NCI-H1092 (cell line): ENCODE measurements around the gene ANKRD24.
A peak's percentile ranks its signal among the peaks of the same experiment; 100 is the strongest.
"Not testable (repeated sequence)": the region's sequence is repeated elsewhere in the genome, so short reads cannot be mapped to it uniquely, and the experiment has no call there.

Experiments
- DNase-seq: peaks from one replicate; lab custom pipeline; 2025; lab: John Stamatoyannopoulos, UW

The ANKRD24 gene

DNA sequence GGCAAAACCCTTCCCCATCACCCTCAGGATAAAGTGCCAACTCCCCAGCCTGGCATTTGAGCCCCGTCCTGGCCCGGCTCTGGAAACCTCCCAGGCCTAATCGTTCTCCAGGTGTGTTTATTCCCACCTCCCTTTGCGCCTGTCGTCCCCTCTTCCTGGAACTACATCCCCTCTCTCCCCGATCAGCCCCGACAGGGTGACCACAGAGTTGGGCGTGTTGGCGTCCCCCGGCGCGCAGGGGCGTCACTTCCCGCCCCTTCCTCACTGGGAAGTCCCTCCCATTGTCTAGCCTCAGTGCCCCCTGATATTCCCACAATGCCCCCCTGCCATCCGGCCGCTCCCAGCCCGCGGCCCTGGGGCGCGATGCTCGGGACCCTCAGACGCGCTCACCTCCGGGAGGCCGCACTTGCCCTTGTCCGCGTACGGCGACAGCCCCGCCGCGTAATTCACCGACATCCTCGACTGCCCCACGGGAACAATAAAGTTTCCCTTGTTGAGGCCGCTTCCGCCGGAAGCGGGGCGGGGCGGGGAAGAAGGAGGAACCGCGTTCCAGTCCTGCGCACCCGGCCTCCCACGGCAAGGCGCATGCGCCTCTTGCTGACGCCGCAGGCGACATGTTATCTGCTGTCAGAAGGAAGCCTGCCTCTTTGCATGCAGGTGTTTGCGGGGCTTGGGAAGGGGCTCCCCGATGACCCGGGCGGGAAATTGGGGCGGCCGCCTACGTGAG lies at the start of gene ANKRD24, which contains the start of gene SIRT6:
Gene ANKRD24, plus strand, starts transcription at position 606 of the 727 bp plus-strand sequence. CDS start 3,737 bp downstream, outside the sequence.
Gene SIRT6, minus strand, starts transcription at position 480 of the 727 bp plus-strand sequence. Its CDS starts 24 bp downstream, at position 456.
- DNase-seq: peak; percentile 94

DNA sequence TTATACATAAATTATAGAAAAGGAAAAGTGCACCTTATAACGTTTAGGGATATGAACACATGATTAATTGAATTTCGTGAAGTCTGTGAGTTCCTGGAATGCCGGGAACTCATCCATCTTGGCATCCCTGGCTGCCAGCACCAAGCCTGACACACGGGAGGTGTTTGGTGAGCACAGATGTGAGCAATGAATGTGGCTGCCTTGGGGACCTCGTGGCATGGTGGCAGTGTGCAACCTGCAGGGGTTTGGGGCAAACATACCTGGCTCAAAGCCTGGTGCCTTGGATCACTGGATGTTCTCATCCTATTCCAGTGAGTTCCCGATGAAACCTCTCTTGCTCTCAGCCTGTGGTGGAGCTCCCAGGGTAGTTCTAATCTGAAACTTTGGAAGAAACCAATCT lies 48.1 kb upstream of the ANKRD24 start:
- no peak for DNase-seq

DNA sequence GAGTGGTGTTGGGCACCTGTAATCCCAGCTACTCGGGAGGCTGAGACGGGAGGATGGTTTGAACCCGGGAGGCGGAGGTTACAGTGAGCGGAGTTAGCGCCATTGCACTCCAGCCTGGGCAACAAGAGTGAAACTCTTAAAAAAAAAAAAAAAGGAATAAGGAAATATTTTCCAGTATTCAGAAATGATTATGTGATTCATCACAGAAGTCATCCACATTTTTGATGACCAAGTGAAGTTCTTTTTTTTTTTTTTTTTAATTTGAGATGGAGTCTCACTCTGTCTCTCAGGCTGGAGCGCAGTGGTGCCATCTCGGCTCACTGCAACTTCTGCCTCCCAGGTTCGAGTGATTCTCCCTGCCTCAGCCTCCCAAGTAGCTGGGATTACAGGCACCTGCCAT lies 47.1 kb upstream of the ANKRD24 start:
- not testable (repeated sequence) for DNase-seq

DNA sequence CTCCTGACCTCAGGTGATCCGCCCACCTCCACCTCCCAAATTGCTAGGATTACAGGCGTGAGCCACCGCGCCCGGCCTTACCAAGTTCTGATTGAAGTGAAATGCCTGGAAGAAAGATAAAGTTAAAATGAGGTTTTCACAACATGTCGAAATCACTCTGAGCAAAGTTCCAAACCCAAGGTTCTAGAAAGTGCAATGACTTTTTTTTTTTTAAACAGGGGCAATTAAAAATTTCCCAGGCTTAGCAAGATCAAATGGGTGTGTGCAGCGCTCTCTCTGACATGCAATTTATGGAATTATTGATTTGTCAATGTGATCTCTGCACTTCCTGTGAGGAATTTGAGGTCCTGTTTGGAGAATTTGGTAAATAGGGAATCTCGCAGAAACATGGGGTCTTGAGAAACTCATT lies 45.8 kb upstream of the ANKRD24 start:
- DNase-seq: no peak

DNA sequence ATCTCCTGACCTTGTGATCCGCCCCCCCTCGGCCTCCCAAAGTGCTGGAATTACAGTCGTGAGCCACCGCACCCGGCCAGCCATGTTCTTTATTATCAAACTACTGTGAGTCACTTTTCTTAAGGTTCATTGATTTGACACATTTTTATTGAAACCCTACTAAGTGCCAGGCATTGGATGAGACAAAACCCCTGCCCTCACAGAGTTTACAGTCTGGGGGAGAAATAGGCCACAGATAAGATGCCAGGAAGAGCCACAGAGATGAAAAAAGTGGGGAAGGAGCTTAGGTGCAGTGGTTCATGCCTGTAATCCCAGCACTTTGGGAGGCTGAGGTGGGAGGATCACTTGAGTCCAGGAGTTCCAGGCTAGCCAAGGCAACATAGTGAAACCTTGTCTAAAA lies 44.0 kb upstream of the ANKRD24 start:
- no peak for DNase-seq

DNA sequence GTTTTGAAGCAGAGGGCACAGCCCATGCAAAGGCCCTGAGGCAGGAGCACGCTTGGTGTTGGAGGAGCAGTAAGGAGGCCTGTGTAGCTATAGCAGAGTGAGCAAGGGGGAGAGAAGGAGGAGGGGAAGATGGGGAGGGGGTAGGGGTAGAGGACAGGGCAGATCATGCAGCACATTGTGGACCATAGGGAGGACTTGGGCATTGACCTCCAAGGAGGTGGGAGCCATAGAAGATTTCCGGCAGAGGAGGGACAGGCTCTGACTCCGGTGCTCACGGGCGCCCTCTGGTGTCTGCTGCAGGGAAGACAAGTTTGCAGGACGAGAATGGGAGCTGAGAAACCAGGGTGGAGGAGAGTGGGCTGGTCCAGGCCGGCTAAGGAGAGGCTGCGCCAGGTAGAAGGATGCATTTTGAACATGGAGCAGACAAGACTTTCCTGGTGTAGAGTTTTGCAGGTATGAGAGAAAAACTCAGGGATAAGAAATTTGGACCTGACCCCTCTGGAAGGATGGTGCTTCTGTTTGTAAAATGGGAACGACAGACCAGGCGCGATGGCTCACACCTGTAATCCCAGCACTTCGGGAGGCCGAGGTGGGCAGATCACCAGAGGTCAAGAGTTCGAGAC lies 42.8 kb upstream of the ANKRD24 start:
- DNase-seq: peak; percentile 11

DNA sequence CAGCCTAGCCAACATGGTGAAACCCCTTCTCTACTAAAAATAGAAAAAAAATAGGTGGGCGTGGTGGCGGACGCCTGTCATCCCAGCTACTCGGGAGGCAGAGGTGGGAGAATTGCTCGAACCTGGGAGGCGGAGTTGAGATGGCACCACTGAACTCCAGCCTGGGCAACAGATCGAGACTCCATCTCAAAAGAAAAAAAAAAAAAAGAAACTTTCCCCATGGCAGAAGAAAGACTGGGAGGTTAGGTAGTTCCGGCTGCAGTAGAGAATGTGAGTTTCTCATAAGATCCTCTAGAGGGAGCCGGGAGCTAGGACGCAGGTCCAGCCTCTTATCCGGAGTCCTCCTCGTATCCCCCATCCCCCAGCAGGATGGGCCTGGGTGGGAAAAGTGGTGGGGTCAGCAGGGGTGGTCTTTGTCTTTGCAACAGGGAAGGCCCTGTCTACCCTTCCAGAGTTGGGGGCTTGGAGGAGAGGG lies 42.2 kb upstream of the ANKRD24 start:
- DNase-seq: peak; percentile 42

DNA sequence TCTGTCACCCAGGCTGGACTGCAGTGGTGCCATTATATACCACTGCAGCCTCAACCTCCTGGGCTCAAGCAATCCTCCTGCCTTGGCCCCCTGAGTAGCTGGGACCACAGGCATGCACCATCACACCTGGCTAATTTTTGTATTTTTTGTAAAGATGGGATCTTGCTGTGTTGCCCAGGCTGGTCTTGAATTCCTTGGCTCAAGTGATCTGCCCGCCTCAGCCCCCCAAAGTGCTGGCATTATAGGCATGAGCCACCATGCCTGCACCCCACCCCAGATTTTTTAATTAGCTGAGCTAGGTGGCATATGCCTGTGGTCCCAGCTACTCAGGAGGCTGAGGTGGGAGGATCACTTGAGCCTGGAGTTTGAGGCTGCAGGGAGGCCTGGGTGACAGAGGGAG lies 39.6 kb upstream of the ANKRD24 start:
- not testable (repeated sequence) for DNase-seq

DNA sequence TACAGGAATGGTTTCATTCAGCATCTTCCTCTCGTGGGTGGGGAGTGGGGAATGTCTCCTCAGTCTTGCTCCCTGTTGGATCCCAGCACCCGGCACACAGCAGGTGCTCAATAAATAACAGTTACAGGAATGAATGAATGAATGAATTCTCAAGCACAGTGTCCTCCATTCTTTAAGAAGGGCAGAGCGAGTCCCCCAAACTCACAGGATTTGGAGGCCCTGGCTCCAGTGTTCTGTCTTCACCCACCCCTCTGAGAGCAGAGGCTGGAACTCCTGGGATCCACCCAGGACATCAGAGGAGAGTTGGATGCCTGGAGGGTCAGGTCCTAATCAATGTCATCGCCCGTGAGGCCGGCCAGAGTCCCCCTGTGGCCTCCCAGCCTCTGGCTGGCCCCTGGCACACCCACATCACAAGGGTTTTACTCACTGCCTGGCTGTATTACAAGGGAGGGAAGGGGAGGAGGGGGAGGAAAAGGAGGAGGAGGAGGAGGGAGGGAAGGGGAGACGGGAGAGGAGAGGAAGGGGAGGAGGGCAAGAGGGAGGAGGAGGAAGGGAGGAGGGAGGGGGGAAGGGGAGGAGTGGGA lies 37.7 kb upstream of the ANKRD24 start:
- DNase-seq: no peak

DNA sequence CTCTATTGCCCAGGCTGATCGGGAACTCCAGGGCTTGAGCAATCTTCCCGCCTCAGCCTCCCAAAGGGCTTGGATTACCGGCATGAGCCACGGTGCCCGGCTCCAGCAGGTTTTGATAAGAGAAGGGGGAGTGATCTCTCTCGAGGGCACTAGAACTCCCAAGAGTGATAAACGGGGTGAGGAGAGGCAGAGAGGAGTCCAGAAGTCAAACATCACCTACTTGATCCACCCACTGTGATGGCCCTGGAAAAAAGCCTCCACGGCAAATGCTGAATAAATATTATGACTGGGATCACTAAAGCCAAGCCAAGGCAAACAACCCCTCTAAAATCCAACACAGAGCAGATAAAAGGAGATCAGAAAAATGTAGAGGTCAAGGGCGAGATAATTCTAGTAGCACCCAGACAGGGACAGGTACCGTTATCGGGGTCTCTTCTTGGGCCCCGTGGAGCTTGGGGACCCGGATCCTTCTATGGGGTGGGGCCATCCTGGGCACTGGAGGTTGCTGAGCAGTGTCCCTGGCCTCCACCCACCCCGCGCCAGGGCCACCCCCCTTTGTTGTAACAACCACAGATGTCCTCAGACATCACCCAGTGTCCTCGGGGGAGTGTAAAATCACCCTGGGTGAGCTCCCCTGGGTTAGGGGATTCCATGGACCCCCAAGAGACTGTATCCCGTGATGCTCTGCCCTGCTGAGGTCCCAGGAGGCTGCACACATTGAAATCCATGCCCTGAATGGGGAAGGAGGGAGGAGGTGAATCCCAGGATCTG lies 32.8 kb upstream of the ANKRD24 start:
- no peak for DNase-seq

DNA sequence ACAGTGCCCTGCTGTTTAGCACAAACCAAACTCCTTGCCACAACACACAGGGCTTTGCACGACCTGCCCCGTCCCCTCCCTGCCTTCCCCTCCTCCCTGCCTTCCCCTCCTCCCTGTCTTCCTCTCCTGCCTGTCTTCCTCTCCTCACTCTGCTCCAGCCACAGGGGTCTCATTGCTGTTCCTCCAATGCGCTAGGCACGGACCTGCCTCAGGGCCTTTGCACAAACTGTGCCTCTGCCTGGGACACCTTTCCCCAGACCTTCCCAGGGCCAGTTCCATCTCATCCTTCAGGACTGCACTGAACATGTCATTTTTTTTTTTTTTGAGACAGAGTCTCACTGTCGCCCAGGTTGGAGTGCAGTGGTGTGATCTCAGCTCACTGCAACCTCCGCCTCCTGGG lies 30.9 kb upstream of the ANKRD24 start:
- no peak for DNase-seq

DNA sequence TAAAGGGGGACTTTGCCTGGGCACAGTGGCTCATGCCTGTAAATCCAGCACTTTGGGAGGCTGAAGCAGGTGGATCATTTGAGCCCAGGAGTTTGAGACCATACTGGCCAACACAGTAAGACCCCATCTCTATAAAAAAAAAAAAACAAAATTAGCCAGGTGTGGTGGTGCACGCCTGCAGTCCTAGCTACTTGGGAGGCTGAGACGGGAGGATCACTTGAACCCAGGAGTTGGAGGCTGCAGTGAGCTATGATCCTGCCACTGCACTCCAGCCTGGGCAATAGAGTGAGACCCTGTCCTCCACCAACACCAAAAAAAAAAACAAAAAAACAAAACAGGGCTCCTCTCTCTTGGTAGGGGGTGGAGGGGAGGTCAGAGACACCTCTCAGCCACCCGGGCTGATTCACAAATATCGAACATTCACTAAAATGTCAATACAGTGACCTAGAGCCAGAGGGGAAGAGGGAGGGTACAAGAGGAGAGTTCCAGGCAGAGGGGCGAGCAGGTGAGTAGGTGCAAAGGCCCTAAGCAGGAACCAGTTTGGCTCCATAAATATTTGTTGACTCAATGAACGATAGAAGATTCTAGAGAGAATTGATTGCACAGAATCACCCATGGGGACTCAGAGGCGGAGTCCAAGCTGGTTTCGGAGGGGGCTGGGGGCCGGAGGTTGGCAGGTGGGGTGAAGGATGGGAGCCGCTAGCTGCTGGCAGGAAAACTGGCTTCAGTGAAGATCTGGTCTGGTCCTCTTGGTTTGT lies 30.1 kb upstream of the ANKRD24 start:
- DNase-seq: no peak

DNA sequence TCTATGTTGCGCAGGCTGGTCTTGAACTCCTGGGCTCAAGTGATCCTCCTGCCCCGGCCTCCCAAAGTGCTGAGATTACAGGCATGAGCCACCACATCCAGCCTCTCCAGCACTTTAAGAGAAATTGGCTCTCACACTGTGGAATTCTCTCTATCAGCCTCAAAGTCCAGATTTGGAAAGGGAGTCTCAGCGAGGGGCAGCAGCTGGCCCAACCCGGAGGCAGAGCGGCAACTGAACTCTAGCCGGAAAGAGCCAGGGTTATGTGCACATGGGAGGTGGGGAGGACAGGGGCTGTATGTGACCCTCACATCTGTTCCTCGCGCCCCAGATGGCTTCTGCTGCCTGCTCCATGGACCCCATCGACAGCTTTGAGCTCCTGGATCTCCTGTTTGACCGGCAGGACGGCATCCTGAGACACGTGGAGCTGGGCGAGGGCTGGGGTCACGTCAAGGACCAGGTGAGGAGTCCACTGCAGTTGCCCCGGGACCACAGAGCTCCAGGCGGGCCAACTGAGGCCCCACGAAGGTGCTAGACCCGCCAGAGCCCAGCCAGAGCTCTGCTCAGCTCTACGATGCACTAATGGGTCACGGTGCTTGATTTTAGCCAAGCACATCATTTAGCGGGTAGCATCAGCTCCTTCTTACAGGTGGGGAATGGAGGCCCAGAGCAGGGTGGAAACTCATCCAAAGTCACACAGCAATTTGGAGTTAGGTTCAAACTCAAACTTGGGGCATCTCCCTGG lies 27.7 kb upstream of the ANKRD24 start:
- no peak for DNase-seq

DNA sequence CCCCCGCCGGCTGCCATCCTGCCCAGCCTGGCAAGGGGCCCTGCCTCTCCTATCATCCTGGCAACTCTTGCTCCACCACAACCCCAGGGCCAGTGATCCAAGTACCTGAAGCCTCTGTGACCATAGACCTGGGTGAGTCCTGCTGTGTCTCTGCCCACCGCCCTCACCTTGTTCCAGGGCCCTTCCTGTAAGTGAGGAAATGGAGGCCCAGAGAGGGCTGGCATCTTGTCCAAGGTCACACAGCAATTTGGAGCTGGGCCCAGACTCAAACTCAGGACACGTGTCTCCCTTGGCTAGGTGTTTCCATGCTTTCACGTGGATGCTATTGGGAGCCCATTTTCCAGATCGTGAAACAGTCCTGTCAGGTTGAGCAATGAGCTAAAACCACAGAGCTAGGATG lies 25.3 kb upstream of the ANKRD24 start:
- no peak for DNase-seq

DNA sequence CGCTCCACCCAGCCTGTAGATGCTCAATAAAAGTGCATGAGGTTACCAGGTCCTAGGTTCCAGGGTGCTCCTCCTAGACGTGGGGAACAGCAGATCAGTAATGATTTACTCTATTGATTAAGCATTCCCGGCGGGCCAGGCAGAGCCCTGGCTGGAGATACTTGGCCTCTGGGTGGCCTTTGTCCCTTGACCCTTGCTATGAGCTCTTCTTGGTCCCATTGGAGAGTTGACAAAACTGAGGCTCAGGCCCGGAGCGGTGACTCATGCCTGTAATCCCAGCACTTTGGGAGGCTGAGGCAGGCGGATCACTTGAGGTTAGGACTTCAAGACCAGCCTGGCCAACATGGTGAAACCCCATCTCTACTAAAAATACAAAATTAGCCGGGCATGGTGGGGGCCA lies 24.5 kb upstream of the ANKRD24 start:
- DNase-seq: not testable (repeated sequence)

DNA sequence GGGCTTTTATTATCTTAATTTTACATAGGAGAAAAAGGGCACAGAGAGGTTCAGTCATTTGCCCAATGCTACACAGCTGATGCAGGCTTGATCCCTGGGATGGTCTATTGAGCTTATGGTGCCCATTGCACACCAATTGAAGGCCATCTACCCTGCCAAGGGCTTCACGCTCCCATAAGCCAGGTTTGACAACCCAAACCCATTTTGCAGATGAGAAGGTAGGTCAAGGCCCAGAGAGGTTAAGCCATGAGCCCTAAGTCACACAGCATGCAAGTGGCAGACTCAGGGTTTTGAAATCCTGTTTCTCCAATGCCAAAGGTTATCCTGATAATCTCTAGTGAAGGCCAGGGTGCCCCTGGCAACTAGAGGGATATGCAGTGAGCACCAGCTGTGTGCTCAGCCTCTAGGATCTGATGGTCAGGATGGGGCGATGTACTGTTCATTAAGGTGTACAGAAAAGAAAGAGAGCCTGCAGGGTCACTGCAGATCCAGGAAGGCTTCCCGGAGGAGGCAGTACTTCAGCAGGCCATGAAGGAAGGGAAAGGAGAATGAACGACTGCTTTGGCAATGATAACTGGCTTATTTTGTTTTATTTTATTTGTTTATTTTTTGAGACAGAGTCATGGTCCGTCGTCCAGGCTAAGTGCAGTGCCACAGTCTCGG lies 20.9 kb upstream of the ANKRD24 start:
- DNase-seq: no peak

DNA sequence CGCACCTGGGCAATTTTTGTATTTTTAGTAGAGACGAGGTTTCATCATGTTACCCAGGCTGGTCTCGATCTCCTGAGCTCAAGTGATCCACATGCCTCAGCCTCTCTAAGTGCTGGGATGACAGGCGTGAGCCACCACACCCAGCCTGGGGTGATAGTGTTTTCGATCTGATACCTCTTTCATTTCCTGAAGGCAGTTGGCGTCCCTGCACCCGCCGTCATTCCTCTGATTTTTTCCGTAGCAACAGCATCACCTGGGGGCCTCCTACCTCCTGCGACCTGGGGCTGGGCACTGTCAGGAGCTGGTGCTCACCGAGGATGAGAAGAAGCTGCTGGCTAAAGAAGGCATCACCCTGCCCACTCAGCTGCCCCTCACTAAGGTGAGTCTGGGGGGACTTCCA lies 18.2 kb upstream of the ANKRD24 start:
- no peak for DNase-seq

DNA sequence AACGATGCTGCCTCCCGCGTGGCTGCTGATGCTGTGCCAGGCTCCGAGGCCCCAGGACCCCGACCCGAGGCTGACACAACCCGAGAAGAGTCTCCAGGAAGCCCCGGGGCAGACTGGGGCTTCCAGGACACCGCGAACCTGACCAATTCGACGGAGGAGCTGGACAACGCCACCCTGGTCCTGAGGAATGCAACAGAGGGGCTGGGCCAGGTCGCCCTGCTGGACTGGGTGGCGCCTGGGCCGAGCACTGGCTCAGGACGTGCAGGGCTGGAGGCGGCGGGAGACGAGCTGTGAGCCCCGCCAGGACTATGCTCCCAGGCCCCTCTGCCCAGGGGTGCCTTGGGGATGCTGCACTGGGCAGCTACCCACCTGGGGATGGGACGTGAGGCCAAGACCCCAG lies 10.8 kb upstream of the ANKRD24 start:
- DNase-seq: no peak

DNA sequence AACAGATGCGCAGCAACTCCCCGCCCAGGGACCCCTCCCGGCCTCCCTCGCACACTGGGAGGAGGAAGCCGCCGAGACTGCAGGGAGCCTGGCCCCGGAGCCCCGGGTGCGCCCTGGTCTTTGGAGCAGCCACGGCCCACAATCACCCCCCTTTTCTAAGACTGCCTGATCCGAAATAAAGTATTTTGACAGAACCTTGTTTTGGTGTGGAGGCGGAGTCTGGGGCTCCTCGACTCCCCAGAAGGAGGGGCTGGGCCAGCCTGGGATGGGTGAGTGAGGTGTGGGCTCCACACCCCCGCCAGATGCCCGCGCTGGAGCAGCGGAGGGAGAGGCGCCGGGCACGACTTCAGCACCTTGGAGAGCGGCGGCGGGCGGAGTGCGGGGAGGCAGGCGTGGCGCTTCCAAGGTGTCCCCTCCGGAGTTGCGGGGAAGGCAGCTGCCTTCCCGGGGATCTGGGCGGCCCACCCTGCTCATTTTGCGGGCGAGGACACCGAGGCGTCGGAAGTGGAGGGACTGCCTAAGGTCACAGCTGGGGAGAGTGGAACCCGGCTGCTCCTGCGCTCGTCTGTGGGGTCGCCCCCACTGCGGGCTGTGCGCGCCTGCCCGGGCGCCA lies 9.5 kb upstream of the ANKRD24 start:
- no peak for DNase-seq
